Adrenal gland (tissue), 5 donors: ENCODE measurements around the gene SP4.

ENCODE experiments used
- POLR2A ChIP-seq, 2 donors: fragments of 450-650 bp; IDR thresholded peaks; one replicate each; pipeline ENCODE4 v1.6.1; 2017; ENCODE audit warnings: antibody characterized with exemption in 2 of 2, mild to moderate bottlenecking in 2 of 2, moderate library complexity in 1 of 2
- TF ChIP-seq, protein P1 (sequence below), 6 experiments: fragments of 450-650 bp in 4 of 6; fragments of 200-600 bp in 2 of 6; sonication (generic) in 1 of 6; IDR thresholded peaks; 1 replicate in 5 of 6; 2 replicates in 1 of 6; pipeline versions ENCODE4 v1.5.1 to v1.8.0; 2016 to 2021; ENCODE audit warnings: antibody characterized with exemption in 6 of 6, mild to moderate bottlenecking in 2 of 6, moderate library complexity in 1 of 6
- donor health status: DM: no; HTN: no; CAD: no.

DNA sequence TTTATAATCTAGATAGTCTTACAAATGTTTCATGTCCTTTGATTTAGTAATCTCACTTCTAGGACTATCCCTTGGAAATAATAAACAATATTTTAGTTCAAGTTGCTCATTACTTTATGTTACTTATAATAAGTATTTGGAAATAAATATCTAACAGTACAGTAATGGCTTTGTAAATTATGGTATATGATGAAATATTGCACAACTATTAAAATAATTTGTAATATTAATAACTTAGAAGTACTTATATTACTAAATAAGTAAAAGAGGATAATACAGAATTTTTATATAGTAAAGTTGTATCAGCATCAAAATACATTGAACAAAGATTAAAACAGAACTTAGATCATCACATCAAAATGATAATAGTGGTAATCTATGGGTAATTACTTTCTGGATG is 41.1 kb downstream of the SP4 start:
- TF ChIP-seq, protein P1, sequence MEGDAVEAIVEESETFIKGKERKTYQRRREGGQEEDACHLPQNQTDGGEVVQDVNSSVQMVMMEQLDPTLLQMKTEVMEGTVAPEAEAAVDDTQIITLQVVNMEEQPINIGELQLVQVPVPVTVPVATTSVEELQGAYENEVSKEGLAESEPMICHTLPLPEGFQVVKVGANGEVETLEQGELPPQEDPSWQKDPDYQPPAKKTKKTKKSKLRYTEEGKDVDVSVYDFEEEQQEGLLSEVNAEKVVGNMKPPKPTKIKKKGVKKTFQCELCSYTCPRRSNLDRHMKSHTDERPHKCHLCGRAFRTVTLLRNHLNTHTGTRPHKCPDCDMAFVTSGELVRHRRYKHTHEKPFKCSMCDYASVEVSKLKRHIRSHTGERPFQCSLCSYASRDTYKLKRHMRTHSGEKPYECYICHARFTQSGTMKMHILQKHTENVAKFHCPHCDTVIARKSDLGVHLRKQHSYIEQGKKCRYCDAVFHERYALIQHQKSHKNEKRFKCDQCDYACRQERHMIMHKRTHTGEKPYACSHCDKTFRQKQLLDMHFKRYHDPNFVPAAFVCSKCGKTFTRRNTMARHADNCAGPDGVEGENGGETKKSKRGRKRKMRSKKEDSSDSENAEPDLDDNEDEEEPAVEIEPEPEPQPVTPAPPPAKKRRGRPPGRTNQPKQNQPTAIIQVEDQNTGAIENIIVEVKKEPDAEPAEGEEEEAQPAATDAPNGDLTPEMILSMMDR (IDR thresholded peaks at IDR 0.05) = no peak
- no peak for TF ChIP-seq POLR2A (IDR thresholded peaks at IDR 0.05)
